ELF-1 (cell line): ENCODE measurements around the gene UMOD.
A peak's percentile ranks its signal among the peaks of the same experiment; 100 is the strongest.

Experiments used
- DNase-seq: peaks from one replicate; pipeline ENCODE4 v3.0.0-alpha.2; 2016; ENCODE audit warnings: low read depth, low spot score

Gene UMOD

GRCh38 chr16:20364051-20364450 is 11.5 kb upstream of the UMOD start:
- DNase-seq = no peak

- no peak for DNase-seq
These were observed 10.7 kb upstream of the UMOD start for GRCh38 chr16:20363191-20363590.

DNA sequence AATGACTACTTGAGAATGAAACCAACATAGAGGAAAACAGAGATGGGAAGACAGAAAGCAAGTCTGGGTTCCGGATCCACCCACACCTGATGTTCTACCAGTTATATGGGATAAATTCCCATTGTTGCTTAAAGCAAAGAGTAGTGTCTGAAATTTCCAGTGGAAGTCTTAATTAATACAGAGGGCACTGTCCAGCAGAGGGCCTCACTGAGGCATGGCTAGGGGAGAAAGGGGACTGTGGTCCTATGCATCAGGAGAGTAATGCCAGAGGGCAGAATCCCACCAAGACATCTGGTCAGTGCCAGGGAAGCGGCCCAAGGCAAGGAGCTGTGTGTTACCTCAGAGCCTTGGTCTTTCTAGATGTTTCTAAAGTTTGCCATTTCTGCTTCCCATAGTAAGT is 7.5 kb upstream of the UMOD start:
- DNase-seq = peak; percentile 8

- no peak for DNase-seq
These were observed 2.7 kb upstream of the UMOD start for GRCh38 chr16:20355114-20355782.

DNA sequence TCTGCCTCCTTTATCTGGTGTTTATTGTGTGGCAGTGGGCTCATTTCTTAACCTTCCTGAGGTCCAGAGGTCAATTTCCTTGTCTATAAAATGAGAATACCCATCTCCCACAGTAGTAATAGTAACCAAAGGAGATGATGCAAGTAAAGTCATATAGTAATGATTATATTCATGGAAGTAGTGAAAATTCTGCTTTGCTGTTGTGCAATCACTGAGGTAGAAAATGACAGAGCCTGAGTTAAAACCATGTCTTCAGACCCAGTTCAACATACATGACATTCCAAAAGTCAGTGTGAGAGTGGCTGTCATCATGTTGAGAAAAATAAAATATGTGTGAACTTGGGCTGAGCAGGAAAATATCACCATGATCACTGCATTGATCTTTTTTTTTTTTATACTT is 864 bp upstream of the UMOD start:
- no peak for DNase-seq

DNA sequence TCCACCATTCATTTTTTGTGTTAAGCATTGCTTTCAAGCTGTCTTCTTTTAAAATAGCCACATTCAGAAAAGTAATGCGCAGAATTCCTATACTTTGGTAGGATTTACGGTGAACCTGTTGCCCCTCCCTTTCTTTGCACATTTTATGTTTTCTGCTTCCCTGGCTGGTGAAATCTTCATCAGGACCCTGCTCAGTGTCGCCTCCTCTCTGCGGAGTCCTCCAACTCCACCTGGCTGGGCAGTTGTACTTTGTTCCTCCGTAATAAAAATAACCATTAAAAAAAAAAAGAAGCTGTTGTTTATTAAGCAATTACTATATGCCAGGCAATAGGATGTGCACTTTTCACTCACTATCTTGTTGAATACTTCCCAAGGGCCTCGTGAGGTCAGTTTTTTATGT is 2.9 kb downstream of the UMOD start:
- DNase-seq = no peak

DNA sequence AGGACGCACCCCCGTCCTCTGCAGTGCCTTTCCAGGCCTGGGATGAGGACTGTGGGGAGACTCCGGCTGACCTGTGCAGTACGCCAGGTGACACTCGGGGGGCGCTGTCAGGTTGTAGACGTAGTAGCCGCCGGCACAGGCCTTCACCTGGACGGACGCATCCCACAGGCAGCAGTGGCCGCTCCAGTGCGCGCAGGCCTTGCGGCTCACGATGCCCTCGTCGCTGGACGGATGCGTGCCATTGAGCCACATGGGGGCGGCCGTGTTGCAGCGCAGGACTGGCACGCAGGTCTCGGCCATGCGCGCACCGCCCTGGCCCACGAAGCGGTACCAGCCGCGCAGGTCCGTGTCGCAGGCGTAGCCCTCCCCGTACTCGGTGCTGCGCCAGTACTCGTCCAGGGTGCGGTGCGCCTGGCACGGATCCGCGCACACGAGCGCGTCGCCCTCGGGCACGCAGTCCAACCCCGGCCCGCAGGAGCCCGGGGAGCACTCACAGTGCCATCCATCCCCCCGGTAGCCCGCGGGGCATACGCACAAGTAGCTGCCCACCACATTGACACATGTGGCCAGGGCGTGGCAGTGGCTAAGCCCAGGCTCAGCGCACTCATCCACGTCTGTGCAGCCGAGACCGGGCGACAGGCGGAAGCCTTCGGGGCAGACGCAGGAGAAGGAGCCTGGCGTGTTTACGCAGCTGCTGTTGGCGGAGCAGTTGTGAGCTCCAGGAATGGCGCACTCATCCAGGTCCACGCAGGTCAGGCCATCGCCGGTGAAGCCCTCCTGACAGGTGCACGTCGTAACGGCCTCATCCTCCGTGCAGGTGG is 3.9 kb downstream of the UMOD start:
- peak; percentile 71 for DNase-seq

DNA sequence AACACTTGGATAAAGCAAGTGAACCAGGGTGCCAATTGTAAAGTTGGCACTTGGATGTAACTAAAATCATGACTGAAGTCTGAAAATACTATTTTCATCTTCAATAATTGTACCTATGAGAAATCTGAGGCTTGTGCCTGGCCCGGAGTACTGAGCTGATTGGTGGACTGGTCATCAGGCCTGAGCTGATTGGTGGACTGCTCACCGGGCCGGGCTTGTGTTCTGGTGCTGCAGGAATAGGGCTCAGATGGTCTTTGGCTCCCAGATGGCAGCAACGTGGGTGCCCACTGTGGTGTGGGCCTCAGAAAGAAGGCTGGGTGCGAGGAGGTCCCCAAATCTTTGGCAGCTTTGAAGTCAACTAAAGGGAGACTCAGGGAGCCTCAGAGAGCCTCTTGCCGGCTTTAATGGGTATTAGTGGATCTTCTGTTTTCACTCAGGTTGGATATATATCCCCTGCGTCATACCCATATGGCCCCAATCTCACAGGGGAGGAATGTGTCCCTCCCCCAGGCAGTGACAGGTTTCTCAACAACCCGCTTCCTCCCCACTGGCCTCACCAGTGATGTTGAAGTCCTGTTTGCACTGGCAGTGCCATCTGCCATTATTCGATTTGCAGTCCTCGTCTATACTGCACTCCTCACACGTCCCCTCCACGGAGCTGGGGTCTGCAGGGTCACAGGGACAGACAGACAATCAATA is 4.7 kb downstream of the UMOD start:
- no peak for DNase-seq

- no peak for DNase-seq
These were observed 7.9 kb downstream of the UMOD start for GRCh38 chr16:20344611-20345010.

DNA sequence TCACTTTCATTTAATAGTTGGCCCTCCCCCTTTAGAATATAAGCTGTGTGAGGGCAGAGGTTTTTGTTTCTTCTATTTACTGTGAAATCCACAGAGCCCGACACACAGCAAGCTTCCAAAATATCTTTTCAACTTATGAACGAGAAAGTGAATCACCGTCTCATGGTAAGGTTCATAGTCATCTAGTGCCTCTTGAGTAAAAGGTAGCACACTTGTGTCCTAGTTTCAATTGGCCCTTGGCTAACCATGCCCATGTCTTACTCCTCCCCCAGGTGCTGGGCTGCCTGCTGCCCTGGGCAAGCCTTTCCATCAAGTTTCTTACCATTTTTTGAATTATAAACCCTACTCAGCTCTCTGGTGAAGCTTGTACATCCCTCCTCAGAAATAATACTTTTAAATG is 12.8 kb downstream of the UMOD start:
- no peak for DNase-seq

DNA sequence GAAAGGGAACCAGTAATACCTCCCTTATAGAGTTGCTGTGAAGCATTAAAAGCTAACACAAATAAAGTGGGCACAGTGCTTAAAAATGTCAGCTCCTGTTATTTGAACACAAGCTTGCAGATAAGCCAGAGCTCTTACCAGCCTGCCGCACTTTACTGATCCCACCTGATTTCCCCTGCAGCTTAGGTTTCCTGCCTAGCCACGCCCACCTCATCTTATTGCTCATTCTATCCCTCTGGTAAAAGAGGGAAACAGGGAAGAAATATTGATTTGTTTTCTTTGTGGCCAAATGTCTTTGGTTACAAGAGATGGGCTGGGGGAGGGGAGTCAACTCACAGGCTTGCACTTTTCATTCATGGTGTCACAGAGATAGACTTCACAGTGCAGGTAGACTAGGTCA is 15.6 kb downstream of the UMOD start:
- DNase-seq = no peak

GRCh38 chr16:20334396-20334795 is 18.1 kb downstream of the UMOD start:
- DNase-seq = no peak

DNA sequence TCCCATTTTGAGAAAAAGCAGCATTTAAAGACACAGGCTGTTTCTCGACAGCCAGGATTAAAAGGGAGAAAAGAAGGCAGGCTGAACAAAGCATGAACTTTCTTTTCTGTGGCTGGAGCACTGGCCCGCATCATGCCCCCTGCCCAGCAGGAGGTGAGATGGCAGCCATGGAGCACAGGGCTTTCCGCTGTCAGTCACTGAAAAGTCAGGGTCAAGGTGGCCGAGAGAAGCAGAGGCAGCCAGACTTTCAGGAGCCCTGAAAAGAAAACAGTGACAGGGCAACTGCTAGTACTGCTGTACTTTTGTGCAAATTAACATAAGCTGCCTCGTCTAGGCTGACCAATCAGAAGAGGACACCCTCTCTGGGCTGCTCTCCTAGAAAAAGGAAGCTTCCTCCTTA is 19.4 kb downstream of the UMOD start:
- DNase-seq = no peak

- DNase-seq = no peak
These were observed 20.1 kb downstream of the UMOD start for GRCh38 chr16:20332411-20332810.

DNA sequence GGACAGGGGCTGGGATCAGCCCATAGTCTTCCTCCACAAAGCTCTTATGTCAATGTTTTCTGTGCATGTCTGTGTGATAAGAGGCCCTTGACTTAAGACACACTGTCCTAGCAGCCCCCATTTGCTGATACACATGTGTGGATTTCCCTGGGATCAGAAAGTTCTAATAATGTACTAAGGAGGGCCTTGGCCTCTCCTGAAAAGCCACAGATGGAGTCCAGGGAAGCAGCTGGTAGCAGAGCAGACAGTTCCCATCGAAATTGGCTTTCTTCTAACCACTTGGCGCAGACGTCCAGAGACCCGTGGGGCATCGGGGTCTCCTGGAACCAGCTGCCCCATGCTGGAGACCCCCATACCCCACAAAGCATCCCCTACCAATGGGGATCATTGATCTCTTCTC is 20.9 kb downstream of the UMOD start:
- no peak for DNase-seq

DNA sequence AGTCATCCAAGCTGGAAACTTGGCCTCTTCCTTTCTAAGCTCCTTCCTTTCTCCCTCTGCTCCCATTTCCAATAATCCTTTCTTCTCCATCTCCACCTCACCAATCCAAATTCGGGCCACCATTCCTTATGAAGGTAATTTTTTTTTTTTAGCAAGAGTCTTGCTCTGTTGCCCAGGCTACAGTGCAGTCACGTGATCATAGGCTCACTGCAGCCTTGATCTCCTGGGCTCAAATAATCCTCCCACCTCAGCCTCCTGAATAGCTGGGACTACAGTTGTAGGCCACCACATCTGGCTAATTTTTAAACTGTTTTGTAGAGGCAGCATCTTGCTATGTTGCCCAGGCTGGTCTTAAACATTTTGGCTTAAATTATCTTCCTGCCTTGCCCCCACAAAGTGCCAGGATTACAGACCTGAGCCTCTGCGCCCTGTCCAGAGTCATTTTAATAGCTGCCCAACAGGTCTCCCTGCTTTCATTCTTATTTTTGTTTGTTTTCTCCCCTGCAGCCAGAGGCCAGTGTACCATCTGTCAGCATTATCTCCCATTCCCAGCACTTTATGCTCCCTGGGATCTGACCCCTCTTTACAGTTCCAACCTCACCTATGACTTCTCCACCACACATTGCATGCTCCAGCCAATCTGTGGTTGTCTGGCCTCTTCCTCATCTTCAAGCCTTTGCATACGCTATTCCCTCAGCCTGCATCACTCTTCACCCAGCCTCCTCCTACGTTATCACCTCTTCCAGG is 22.9 kb downstream of the UMOD start:
- no peak for DNase-seq

DNA sequence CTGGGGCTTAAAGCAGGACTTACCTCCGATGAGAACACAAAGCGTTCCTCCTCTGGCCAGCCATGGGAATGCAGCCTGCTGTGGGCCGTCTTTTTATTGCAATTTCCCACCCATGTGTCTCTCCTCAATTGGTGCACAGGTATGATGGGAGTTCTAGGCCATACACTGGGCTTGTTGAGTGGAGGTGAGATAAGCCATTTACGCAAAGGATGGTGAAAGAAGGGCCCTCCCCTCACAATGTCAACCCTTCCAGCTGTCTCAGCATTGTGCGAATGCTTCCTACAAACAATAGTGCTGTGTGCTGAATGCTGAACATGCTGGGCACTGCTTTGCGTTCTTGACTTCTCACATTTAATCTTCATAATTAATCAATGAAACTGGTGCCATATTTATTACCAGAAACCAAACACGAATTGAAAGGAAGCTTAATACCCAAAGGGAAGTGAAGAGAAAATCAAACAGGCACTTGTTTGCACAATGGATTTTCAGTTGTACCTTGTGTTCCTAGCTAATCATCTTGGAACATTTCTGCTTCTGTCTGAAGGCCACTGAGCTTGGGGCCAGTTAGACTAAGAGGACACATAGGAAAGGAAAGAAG is 25.0 kb downstream of the UMOD start, which contains the start of gene GP2:
GP2 (minus strand) TSS at position 70 of the 598 bp plus-strand sequence. CDS start 1,082 bp downstream, outside the sequence.
- peak; percentile 9 for DNase-seq

GRCh38 chr16:20326321-20326720 is 26.2 kb downstream of the UMOD start:
- DNase-seq = no peak

- no peak for DNase-seq
These were observed 27.5 kb downstream of the UMOD start for GRCh38 chr16:20325005-20325404.

DNA sequence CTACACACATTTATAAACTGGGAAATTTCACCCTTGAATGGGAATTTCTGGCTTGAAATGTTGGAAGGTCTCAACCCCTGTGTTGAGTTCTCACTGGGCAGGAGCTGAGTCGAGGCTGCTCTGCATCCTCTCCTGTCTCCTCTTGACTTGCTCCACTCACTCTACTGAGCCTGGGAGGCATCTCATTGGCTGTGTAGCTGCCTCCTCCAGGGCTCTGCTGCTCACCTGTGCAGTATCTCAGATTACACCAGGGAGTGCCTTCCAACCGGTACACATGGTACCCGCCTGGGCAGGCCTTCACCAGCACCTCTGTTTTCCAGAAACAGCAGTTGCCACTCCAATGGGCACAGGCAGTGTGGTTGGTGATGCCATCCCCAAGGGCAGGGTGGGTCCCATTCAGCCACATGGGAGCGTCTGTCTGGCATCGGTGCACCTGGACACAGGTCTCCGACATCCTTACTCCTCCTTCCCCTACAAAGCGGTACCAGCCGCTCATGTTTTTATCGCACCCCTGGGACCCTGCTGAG is 28.9 kb downstream of the UMOD start:
- no peak for DNase-seq

DNA sequence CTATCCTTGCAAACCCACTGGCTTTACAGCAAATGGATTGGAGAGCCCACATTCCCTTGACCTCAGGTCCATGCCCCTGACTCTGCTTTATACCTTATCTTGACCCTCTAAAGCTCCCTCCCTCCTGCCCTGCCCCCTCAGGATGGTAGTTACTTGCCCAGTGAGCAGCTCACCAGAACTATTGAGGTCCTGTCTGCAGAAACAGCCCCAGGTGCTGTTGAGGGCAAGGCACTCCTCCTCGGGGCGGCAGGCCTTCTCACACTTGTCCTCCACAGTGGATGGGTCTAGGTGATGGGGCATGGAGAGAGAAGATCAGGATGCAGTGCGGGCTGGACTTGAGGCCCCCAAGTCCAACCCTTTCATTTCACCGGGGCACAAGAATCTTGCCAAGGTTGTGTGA is 29.8 kb downstream of the UMOD start:
- DNase-seq = no peak
